B cell (primary cell): Measurements from ENCODE around the gene FBXL13. TPM values are rescaled to one million over a fixed set of nuclear protein-coding genes. Genes with fewer than 3 reads are reported as not detected.

Experiments
- ATAC-seq: fragments of 200-7000 bp; cut with Tn5 transposase; one replicate; pipeline ENCODE4 v1.10.0; 2021; ENCODE audit warnings: low read depth, mild to moderate bottlenecking, moderate number of reproducible peaks, moderate library complexity
- CTCF ChIA-PET: fragments of 350-600 bp; sonication (Branson Sonifier 250); formaldehyde crosslinking; loops from one replicate; lab custom pipeline; 2021; ENCODE audit warnings: antibody characterized with exemption, inconsistent platforms; lab: Charles Lee
- POLR2A ChIA-PET: fragments of 350-600 bp; sonication (Branson Sonifier 250); formaldehyde crosslinking; loops from one replicate; lab custom pipeline; 2021; ENCODE audit warnings: antibody characterized with exemption; lab: Charles Lee
- DNase-seq: peaks from one replicate; pipeline ENCODE4 v3.0.0; 2013
- H2AFZ ChIP-seq: 2 replicates; pipeline ENCODE4 v1.6.1; 2012; ENCODE audit warnings: mild to moderate bottlenecking, low read depth, low read length; ENCODE audit not compliant: insufficient read depth, poor library complexity, severe bottlenecking
- H3K27ac ChIP-seq, 2 donors: 1 replicate in 1 of 2; 2 replicates in 1 of 2; pipeline ENCODE4 v1.5.1; 2012 to 2013; ENCODE audit warnings: low read length in 2 of 2, mild to moderate bottlenecking in 2 of 2, moderate library complexity in 1 of 2
- H3K27me3 ChIP-seq, 4 experiments: fragments of 200-600 bp in 1 of 4; sonication (generic) in 1 of 4; replicated peaks in 1 of 4; 1 replicate in 2 of 4; 2 replicates in 2 of 4; pipeline versions ENCODE4 v1.6.1 to v1.7.0; 2013 to 2016; ENCODE audit warnings: low read length in 3 of 4, mild to moderate bottlenecking in 2 of 4, mixed read lengths in 1 of 4, moderate library complexity in 1 of 4; ENCODE audit not compliant: insufficient read depth in 4 of 4, control insufficient read depth in 3 of 4; ENCODE audit errors: control extremely low read depth in 1 of 4
- H3K36me3 ChIP-seq, 2 experiments: replicated peaks in 1 of 2; 1 replicate in 1 of 2; 2 replicates in 1 of 2; pipeline versions ENCODE4 v1.6.1 to v1.7.1; 2013; ENCODE audit warnings: low read length in 1 of 2; ENCODE audit not compliant: insufficient read depth in 2 of 2, control insufficient read depth in 1 of 2; ENCODE audit errors: control extremely low read depth in 1 of 2, extremely low read depth in 1 of 2
- H3K4me1 ChIP-seq, 2 donors: fragments of 200-600 bp in 1 of 2; sonication (generic) in 1 of 2; 1 replicate in 1 of 2; 2 replicates in 1 of 2; pipeline versions ENCODE4 v1.5.1 to v1.6.1; 2013 to 2017; ENCODE audit warnings: low read length in 2 of 2; ENCODE audit not compliant: control insufficient read depth in 2 of 2, insufficient read depth in 2 of 2
- H3K4me2 ChIP-seq: replicated peaks from 2 replicates; pipeline ENCODE3; 2012; ENCODE audit warnings: mild to moderate bottlenecking, low read depth, low read length; ENCODE audit not compliant: poor library complexity, severe bottlenecking
- H3K4me3 ChIP-seq, 5 experiments: fragments of 200-600 bp in 1 of 5; sonication (generic) in 1 of 5; 1 replicate in 3 of 5; 2 replicates in 2 of 5; pipeline versions ENCODE4 v1.5.1 to v1.7.0; 2011 to 2016; ENCODE audit warnings: low read length in 4 of 5, mild to moderate bottlenecking in 4 of 5, low read depth in 2 of 5, control low read depth in 1 of 5, moderate library complexity in 1 of 5; ENCODE audit not compliant: insufficient read depth in 1 of 5; ENCODE audit errors: control extremely low read depth in 1 of 5, extremely low read depth in 1 of 5
- H3K79me2 ChIP-seq: fragments of 200-600 bp; sonication (generic); one replicate; pipeline ENCODE4 v1.6.0; 2016; ENCODE audit warnings: low read length; ENCODE audit not compliant: control insufficient read depth, insufficient read depth
- H3K9ac ChIP-seq: fragments of 200-600 bp; sonication (generic); 2 replicates; pipeline ENCODE4 v1.6.1; 2017; ENCODE audit warnings: mild to moderate bottlenecking, low read length, moderate library complexity
- H3K9me3 ChIP-seq, 3 donors: one replicate each; pipeline versions ENCODE4 v1.6.1 to v1.7.1; 2013; ENCODE audit warnings: low read length in 2 of 3; ENCODE audit not compliant: control insufficient read depth in 2 of 3, insufficient read depth in 1 of 3; ENCODE audit errors: control extremely low read depth in 1 of 3
- H4K20me1 ChIP-seq: 2 replicates; pipeline ENCODE4 v1.6.0; 2012; ENCODE audit warnings: mild to moderate bottlenecking, low read length; ENCODE audit not compliant: insufficient read depth, control insufficient read depth, poor library complexity, severe bottlenecking
- H3K27ac Mint-ChIP-seq: one replicate; pipeline ENCODE4 v1.8.0; 2021; ENCODE audit warnings: mixed read lengths
- H3K27me3 Mint-ChIP-seq: one replicate; pipeline ENCODE4 v1.8.0; 2021; ENCODE audit warnings: mixed read lengths
- H3K4me1 Mint-ChIP-seq: one replicate; pipeline ENCODE4 v1.8.0; 2021; ENCODE audit warnings: mixed read lengths
- H3K4me3 Mint-ChIP-seq: one replicate; pipeline ENCODE4 v1.8.0; 2021; ENCODE audit warnings: mixed read lengths
- H3K9me3 Mint-ChIP-seq: one replicate; pipeline ENCODE4 v1.8.0; 2022; ENCODE audit warnings: mixed read lengths; ENCODE audit not compliant: insufficient read depth
- CTCF ChIP-seq: fragments of 200-600 bp; IDR thresholded peaks from one replicate; pipeline ENCODE4 v1.8.0; 2022; ENCODE audit warnings: antibody characterized with exemption, mild to moderate bottlenecking
- EZH2 ChIP-seq: IDR thresholded peaks from 2 replicates; pipeline ENCODE4 v1.6.1; 2012; ENCODE audit warnings: borderline replicate concordance, low read depth, mild to moderate bottlenecking, moderate library complexity, low read length; ENCODE audit not compliant: insufficient read depth, poor library complexity, severe bottlenecking
- WGBS: methylation state at CpG from one replicate; pipeline ENCODE4 v1.1.5; 2013; ENCODE audit warnings: missing lambda C conversion rate; ENCODE audit not compliant: insufficient coverage; 5-methylcytosine and 5-hydroxymethylcytosine counted together
- intact Hi-C: fragments of 100-400 bp; cut with micrococcal nuclease; formaldehyde crosslinking; loops from one replicate; pipeline ENCODE4 v1.10.0; 2022
- polyA plus RNA-seq: library from polyadenylated mRNA; depleted of rRNA; stranded (reverse); fragments of >200 nt; gene quantifications from 2 replicates; pipeline ENCODE4 v1.2.3, GENCODE V29; 2012
- total RNA-seq, 2 donors: library from RNA; stranded (reverse); fragments of 120-200 nt in 1 of 2; gene quantifications; 1 replicate in 1 of 2; 2 replicates in 1 of 2; pipeline versions ENCODE4 v1.2.3 to v1.2.4, GENCODE V29; 2013 to 2022

Gene FBXL13
- total and polyA plus RNA-seq, 2 donors (not counting 1 experiment from before 2014, with no cell fraction given), result 0.22 to 4.0 TPM

GRCh38 chr7:102888561-102889233 lies 185.9 kb downstream of the FBXL13 start:
- ChIA-PET POLR2A (no interaction called here), CTCF (no interaction called here)
- Histone ChIP-seq H3K27ac (no peak overlapping the region), H3K36me3 (no peaks in the 10 kb centered on the region), H3K79me2 (no peaks in the 10 kb centered on the region), H3K4me2 (no peak overlapping the region), H4K20me1 (no peaks in the 10 kb centered on the region), H3K9ac (no peak overlapping the region), H2AFZ (no peak overlapping the region), H3K4me1 (no peaks in the 10 kb centered on the region), H3K27me3 (no peaks in the 10 kb centered on the region), H3K4me3 (no peak overlapping the region), H3K9me3 (no peaks in the 10 kb centered on the region)
- no peak for ATAC-seq
- 90% methylated on average over 2 of the region's 3 CpGs for WGBS
- no peak for TF ChIP-seq CTCF
- TF ChIP-seq EZH2, result no peak
- no peak overlapping the region for H3K4me3 Mint-ChIP-seq
- H3K27me3 Mint-ChIP-seq, result no peaks in the 10 kb centered on the region
- no peaks in the 10 kb centered on the region for H3K9me3 Mint-ChIP-seq
- H3K27ac Mint-ChIP-seq, result no peak overlapping the region
- DNase-seq, result no peak
- intact Hi-C loops, result no loop called here
- peaks cover 3% of the 10 kb centered on the region for H3K4me1 Mint-ChIP-seq

- H3K9me3 ChIP-seq, result no peaks in the 10 kb centered on the region
- H3K27me3 ChIP-seq, result no peaks in the 10 kb centered on the region
- H3K4me2 ChIP-seq, result no peak overlapping the region
- H3K4me1 ChIP-seq, result no peaks in the 10 kb centered on the region
- no peak overlapping the region for H3K4me3 ChIP-seq
- Mint-ChIP-seq H3K4me1 (no peaks in the 10 kb centered on the region), H3K27ac (no peak overlapping the region), H3K4me3 (no peak overlapping the region), H3K27me3 (no peaks in the 10 kb centered on the region), H3K9me3 (no peaks in the 10 kb centered on the region)
- CTCF ChIA-PET, result no interaction called here
- TF ChIP-seq CTCF (no peak), EZH2 (no peak)
- no peaks in the 10 kb centered on the region for H3K79me2 ChIP-seq
- intact Hi-C loops, result no loop called here
- H4K20me1 ChIP-seq, result no peaks in the 10 kb centered on the region
- POLR2A ChIA-PET, result no interaction called here
- H3K36me3 ChIP-seq, result no peaks in the 10 kb centered on the region
- no peak overlapping the region for H2AFZ ChIP-seq
- 100% methylated on average over 5 of the region's 6 CpGs for WGBS
- ATAC-seq, result no peak
- DNase-seq, result no peak
- no peak overlapping the region for H3K27ac ChIP-seq
- H3K9ac ChIP-seq, result no peak overlapping the region
Measured at GRCh38 chr7:102883098-102883860, 191.3 kb downstream of the FBXL13 start.
